ENCODE measurements around the gene SLC9B1. TPM values are rescaled to one million over a fixed set of nuclear protein-coding genes. Genes with fewer than 3 reads are reported as not detected.
"Not testable (repeated sequence)": the region's sequence is repeated elsewhere in the genome, so short reads cannot be mapped to it uniquely, and the experiment has no call there.

SLC9B1 gene
- total and polyA plus RNA-seq, 4 donors: 0.12 to 4.6 (median 0.35) TPM

DNA sequence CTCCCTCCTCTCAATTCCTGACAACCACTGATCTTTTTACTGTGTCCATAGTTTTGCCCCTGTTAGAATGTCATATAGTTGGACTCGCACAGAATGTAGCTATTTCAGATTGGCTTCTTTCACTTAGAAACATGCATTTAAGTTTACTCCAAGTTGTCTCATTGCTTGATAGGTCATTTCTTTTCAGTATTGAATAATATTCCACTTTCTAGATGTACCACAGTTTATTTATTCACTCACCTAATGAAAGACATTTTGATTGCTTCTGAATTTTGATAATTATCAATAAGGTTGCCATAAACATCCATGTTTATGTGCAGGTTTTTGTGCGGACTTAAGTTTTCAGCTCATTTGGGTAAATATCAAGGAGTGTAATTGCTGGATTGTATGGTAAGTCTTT is 38.5 kb downstream of the SLC9B1 start:
- Histone ChIP-seq H3K27me3 (ENCODE audit: control insufficient read depth in 3 of 3, insufficient read depth in 3 of 3, low read length in 2 of 3) (no peaks in the 10 kb centered on the region), H3K9ac (ENCODE audit: insufficient read depth in 1 of 2, low read length in 2 of 2) (no peak overlapping the region), H3K4me3 (no peak overlapping the region), H3K36me3 (ENCODE audit: control insufficient read depth in 4 of 4, insufficient read depth in 4 of 4, low read length in 4 of 4) (no peaks in the 10 kb centered on the region), H3K4me1 (ENCODE audit: control insufficient read depth in 5 of 5, insufficient read depth in 5 of 5, low read length in 5 of 5) (no peaks in the 10 kb centered on the region), H3K27ac (ENCODE audit: low read depth in 1 of 2, low read length in 1 of 2) (no peak overlapping the region), H3K9me3 (ENCODE audit: control insufficient read depth in 4 of 4, insufficient read depth in 3 of 4, low read length in 3 of 4) (no peaks in the 10 kb centered on the region)
- ATAC-seq (ENCODE audit: insufficient read depth, low FRiP score) (no peak), DNase-seq (no peak)
- 95 to 98% methylated on average over 2 of the region's 2 CpGs for WGBS, 2 donors
- TF ChIP-seq, protein P1, sequence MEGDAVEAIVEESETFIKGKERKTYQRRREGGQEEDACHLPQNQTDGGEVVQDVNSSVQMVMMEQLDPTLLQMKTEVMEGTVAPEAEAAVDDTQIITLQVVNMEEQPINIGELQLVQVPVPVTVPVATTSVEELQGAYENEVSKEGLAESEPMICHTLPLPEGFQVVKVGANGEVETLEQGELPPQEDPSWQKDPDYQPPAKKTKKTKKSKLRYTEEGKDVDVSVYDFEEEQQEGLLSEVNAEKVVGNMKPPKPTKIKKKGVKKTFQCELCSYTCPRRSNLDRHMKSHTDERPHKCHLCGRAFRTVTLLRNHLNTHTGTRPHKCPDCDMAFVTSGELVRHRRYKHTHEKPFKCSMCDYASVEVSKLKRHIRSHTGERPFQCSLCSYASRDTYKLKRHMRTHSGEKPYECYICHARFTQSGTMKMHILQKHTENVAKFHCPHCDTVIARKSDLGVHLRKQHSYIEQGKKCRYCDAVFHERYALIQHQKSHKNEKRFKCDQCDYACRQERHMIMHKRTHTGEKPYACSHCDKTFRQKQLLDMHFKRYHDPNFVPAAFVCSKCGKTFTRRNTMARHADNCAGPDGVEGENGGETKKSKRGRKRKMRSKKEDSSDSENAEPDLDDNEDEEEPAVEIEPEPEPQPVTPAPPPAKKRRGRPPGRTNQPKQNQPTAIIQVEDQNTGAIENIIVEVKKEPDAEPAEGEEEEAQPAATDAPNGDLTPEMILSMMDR (IDR thresholded peaks at IDR 0.05; ENCODE audit: control extremely low read depth, extremely low read depth): no peak

- 93 to 95% methylated on average over 2 of the region's 2 CpGs for WGBS, 2 donors
Measured at GRCh38 chr4:102961813-102962212, 57.7 kb downstream of the SLC9B1 start.

GRCh38 chr4:102959496-102959895 is 60.0 kb downstream of the SLC9B1 start:
- Histone ChIP-seq H3K36me3 (ENCODE audit: control insufficient read depth in 4 of 4, insufficient read depth in 4 of 4, low read length in 4 of 4) (no peaks in the 10 kb centered on the region), H3K27ac (ENCODE audit: low read depth in 1 of 2, low read length in 1 of 2) (no peak overlapping the region), H3K9me3 (ENCODE audit: control insufficient read depth in 4 of 4, insufficient read depth in 3 of 4, low read length in 3 of 4) (peaks cover 0 to 3% (median 0%) of the 10 kb centered on the region in 4 donors), H3K4me1 (ENCODE audit: control insufficient read depth in 5 of 5, insufficient read depth in 5 of 5, low read length in 5 of 5) (no peaks in the 10 kb centered on the region), H3K27me3 (ENCODE audit: control insufficient read depth in 3 of 3, insufficient read depth in 3 of 3, low read length in 2 of 3) (no peaks in the 10 kb centered on the region), H3K4me3 (no peak overlapping the region), H3K9ac (ENCODE audit: insufficient read depth in 1 of 2, low read length in 2 of 2) (no peak overlapping the region)
- ATAC-seq (ENCODE audit: insufficient read depth, low FRiP score) (no peak), DNase-seq (no peak)
- WGBS, 2 donors: 54 to 70% methylated on average over 3 of the region's 3 CpGs
- TF ChIP-seq, protein P1 (IDR thresholded peaks at IDR 0.05; ENCODE audit: control extremely low read depth, extremely low read depth): no peak

More at GRCh38 chr4:102961813-102962212, 57.7 kb downstream of the SLC9B1 start:
- H3K27ac ChIP-seq (ENCODE audit: low read depth in 1 of 2, low read length in 1 of 2); ATAC-seq (ENCODE audit: insufficient read depth, low FRiP score); H3K4me3 ChIP-seq; H3K9me3 ChIP-seq (ENCODE audit: control insufficient read depth in 4 of 4, insufficient read depth in 3 of 4, low read length in 3 of 4); H3K4me1 ChIP-seq (ENCODE audit: control insufficient read depth in 5 of 5, insufficient read depth in 5 of 5, low read length in 5 of 5); DNase-seq; H3K27me3 ChIP-seq (ENCODE audit: control insufficient read depth in 3 of 3, insufficient read depth in 3 of 3, low read length in 2 of 3); H3K36me3 ChIP-seq (ENCODE audit: control insufficient read depth in 4 of 4, insufficient read depth in 4 of 4, low read length in 4 of 4); H3K9ac ChIP-seq (ENCODE audit: insufficient read depth in 1 of 2, low read length in 2 of 2): not testable (repeated sequence)

- Histone ChIP-seq H3K4me1 (ENCODE audit: control insufficient read depth in 5 of 5, insufficient read depth in 5 of 5, low read length in 5 of 5) (no peaks in the 10 kb centered on the region), H3K27ac (ENCODE audit: low read depth in 1 of 2, low read length in 1 of 2) (no peak overlapping the region), H3K4me3 (no peak overlapping the region), H3K9me3 (ENCODE audit: control insufficient read depth in 4 of 4, insufficient read depth in 3 of 4, low read length in 3 of 4) (no peaks in the 10 kb centered on the region), H3K27me3 (ENCODE audit: control insufficient read depth in 3 of 3, insufficient read depth in 3 of 3, low read length in 2 of 3) (no peaks in the 10 kb centered on the region), H3K36me3 (ENCODE audit: control insufficient read depth in 4 of 4, insufficient read depth in 4 of 4, low read length in 4 of 4) (no peaks in the 10 kb centered on the region), H3K9ac (ENCODE audit: insufficient read depth in 1 of 2, low read length in 2 of 2) (no peak overlapping the region)
- DNase-seq: no peak
- ATAC-seq (ENCODE audit: insufficient read depth, low FRiP score): no peak
- WGBS, 2 donors: 81 to 87% methylated on average over 3 of the region's 3 CpGs
- TF ChIP-seq, protein P1 (IDR thresholded peaks at IDR 0.05; ENCODE audit: control extremely low read depth, extremely low read depth): no peak
Measured at GRCh38 chr4:102945066-102945465, 74.4 kb downstream of the SLC9B1 start.

DNA sequence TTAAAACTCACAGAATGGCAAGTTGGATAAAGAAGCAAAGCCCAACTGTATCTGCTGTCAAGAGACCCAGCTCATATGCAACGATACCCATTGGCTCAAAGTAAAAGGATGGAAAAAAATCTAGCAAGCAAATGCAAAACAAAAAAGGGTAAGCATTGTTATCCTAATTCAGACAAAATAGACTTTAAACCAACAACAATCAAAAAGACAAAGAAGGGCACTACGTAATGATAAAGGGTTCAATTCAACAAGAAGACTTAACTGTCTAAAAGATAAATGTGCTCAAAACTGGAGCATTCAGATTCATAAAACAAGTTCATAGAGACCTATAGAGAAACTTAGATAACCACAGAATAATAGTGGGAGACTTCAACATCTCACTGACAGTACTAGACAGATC is 81.4 kb downstream of the SLC9B1 start:
- H3K4me1 ChIP-seq (ENCODE audit: control insufficient read depth in 5 of 5, insufficient read depth in 5 of 5, low read length in 5 of 5); H3K9me3 ChIP-seq (ENCODE audit: control insufficient read depth in 4 of 4, insufficient read depth in 3 of 4, low read length in 3 of 4); H3K27ac ChIP-seq (ENCODE audit: low read depth in 1 of 2, low read length in 1 of 2); DNase-seq; H3K36me3 ChIP-seq (ENCODE audit: control insufficient read depth in 4 of 4, insufficient read depth in 4 of 4, low read length in 4 of 4); ATAC-seq (ENCODE audit: insufficient read depth, low FRiP score); H3K9ac ChIP-seq (ENCODE audit: insufficient read depth in 1 of 2, low read length in 2 of 2); H3K27me3 ChIP-seq (ENCODE audit: control insufficient read depth in 3 of 3, insufficient read depth in 3 of 3, low read length in 2 of 3); H3K4me3 ChIP-seq: not testable (repeated sequence)
- WGBS, 2 donors: 75 to 81% methylated on average over 2 of the region's 2 CpGs

Data from lung (tissue), 12 donors.